Gastroesophageal sphincter (tissue), 4 donors: ENCODE data around the gene COL4A2. TPM values are rescaled to one million over a fixed set of nuclear protein-coding genes. Genes with fewer than 3 reads are reported as not detected.

Experiments
- ATAC-seq: fragments of 150-250 bp; one replicate; pipeline ENCODE4 v1.9.1; 2016; ENCODE audit warnings: mild to moderate bottlenecking, moderate library complexity
- H3K27ac ChIP-seq, 4 donors: fragments of 200-600 bp; sonication (generic) in 3 of 4; 1 replicate in 3 of 4; 2 replicates in 1 of 4; pipeline ENCODE4 v1.5.1; 2016 to 2019
- H3K27me3 ChIP-seq: fragments of 200-600 bp; sonication (generic); one replicate; pipeline ENCODE4 v1.5.1; 2019
- H3K36me3 ChIP-seq, 2 donors: fragments of 200-600 bp; sonication (generic); one replicate each; pipeline ENCODE4 v1.5.1; 2019; ENCODE audit warnings: control low read depth in 1 of 2
- H3K4me1 ChIP-seq, 3 donors: fragments of 200-600 bp; sonication (generic); 1 replicate in 2 of 3; 2 replicates in 1 of 3; pipeline ENCODE4 v1.5.1; 2016 to 2019; ENCODE audit warnings: control low read depth in 2 of 3
- H3K4me3 ChIP-seq, 2 donors: fragments of 200-600 bp; sonication (generic); one replicate each; pipeline ENCODE4 v1.5.1; 2019; ENCODE audit warnings: mild to moderate bottlenecking in 1 of 2, moderate library complexity in 1 of 2
- H3K9me3 ChIP-seq, 3 donors: fragments of 200-600 bp; sonication (generic); one replicate each; pipeline ENCODE4 v1.5.1; 2017 to 2019; ENCODE audit warnings: control low read depth in 2 of 3
- CTCF ChIP-seq, 4 experiments: fragments of 200-600 bp in 2 of 4; fragments of 450-650 bp in 2 of 4; sonication (generic) in 1 of 4; IDR thresholded peaks; one replicate each; pipeline ENCODE4 v1.5.1; 2017 to 2019; ENCODE audit warnings: antibody characterized with exemption in 4 of 4, mild to moderate bottlenecking in 2 of 4, moderate library complexity in 2 of 4
- EP300 ChIP-seq: sonication (generic); formaldehyde crosslinking; IDR thresholded peaks from one replicate; pipeline ENCODE4 v1.6.1; 2017; ENCODE audit warnings: antibody characterized with exemption, mild to moderate bottlenecking
- POLR2A ChIP-seq, 2 donors: fragments of 450-650 bp; IDR thresholded peaks; one replicate each; pipeline ENCODE4 v1.6.1; 2017; ENCODE audit warnings: antibody characterized with exemption in 2 of 2, mild to moderate bottlenecking in 2 of 2, moderate library complexity in 1 of 2
- POLR2AphosphoS5 ChIP-seq: sonication (generic); formaldehyde crosslinking; IDR thresholded peaks from one replicate; pipeline ENCODE4 v1.6.1; 2017; ENCODE audit warnings: antibody characterized with exemption
- WGBS, 2 donors: methylation state at CpG; one replicate each; pipeline ENCODE4 v1.1.5; 2018; ENCODE audit warnings: low coverage in 1 of 2; 5-methylcytosine and 5-hydroxymethylcytosine counted together
- total RNA-seq, 4 donors: library from RNA; depleted of rRNA; stranded (reverse); fragments of >200 nt; gene quantifications; one replicate each; pipeline ENCODE4 v1.1.0, GENCODE V29; 2016

The COL4A2 gene
- total RNA-seq, 4 donors from 2014 or later, result 478 to 945 (median 543) TPM

GRCh38 chr13:110323172-110323891 lies 16.2 kb downstream of the COL4A2 start:
- 42% methylated on average over 4 of the region's 8 CpGs; no CpG with 5 or more reads in 1 of the 2 donors for WGBS, 2 donors
- ATAC-seq, result no peak
- peaks cover 5 to 100% (median 61%) of the 10 kb centered on the region in 3 donors for H3K4me1 ChIP-seq

GRCh38 chr13:110324026-110324749 lies 17.1 kb downstream of the COL4A2 start:
- no peaks in the 10 kb centered on the region for H3K27me3 ChIP-seq
- H3K9me3 ChIP-seq, result no peaks in the 10 kb centered on the region
- peak overlapping the region; percentile 26 to 99 (median 89) for H3K27ac ChIP-seq
- WGBS, 2 donors, result 74 to 79% methylated on average over 4 of the region's 10 CpGs
- ATAC-seq, result no peak
- no peak overlapping the region for H3K4me3 ChIP-seq
- no peaks in the 10 kb centered on the region for H3K36me3 ChIP-seq
- TF ChIP-seq CTCF (IDR thresholded peaks at IDR 0.05) (no peak), EP300 (no peak), POLR2A (IDR thresholded peaks at IDR 0.05) (no peak), POLR2AphosphoS5 (no peak)
- peaks cover 5 to 100% (median 61%) of the 10 kb centered on the region in 3 donors for H3K4me1 ChIP-seq

More at GRCh38 chr13:110323172-110323891, 16.2 kb downstream of the COL4A2 start:
- H3K4me3 ChIP-seq, result no peak overlapping the region
- no peaks in the 10 kb centered on the region for H3K27me3 ChIP-seq
- peak overlapping the region in 3 of 4 donors; percentile 84 to 99 (median 94) for H3K27ac ChIP-seq
- no peak for TF ChIP-seq EP300
- TF ChIP-seq CTCF (IDR thresholded peaks at IDR 0.05), result peak in 3 of 4 experiments; percentile 18 to 28 (median 19)
- peak; percentile 39 for TF ChIP-seq POLR2AphosphoS5
- no peak for TF ChIP-seq POLR2A (IDR thresholded peaks at IDR 0.05)
- H3K36me3 ChIP-seq, result no peaks in the 10 kb centered on the region
- no peaks in the 10 kb centered on the region for H3K9me3 ChIP-seq

- Histone ChIP-seq H3K36me3 (no peaks in the 10 kb centered on the region), H3K27ac (peak overlapping the region; percentile 84 to 99 (median 96)), H3K27me3 (no peaks in the 10 kb centered on the region), H3K4me3 (no peak overlapping the region), H3K9me3 (no peaks in the 10 kb centered on the region), H3K4me1 (peaks cover 8 to 100% (median 49%) of the 10 kb centered on the region in 3 donors)
- TF ChIP-seq POLR2A (IDR thresholded peaks at IDR 0.05) (no peak), EP300 (no peak), CTCF (IDR thresholded peaks at IDR 0.05) (no peak), POLR2AphosphoS5 (no peak)
- ATAC-seq, result no peak
- WGBS, 2 donors, result 57 to 73% methylated on average over 3 to 5 of the region's 12 CpGs
Observed at GRCh38 chr13:110326263-110326904, 19.3 kb downstream of the COL4A2 start.

- H3K4me1 ChIP-seq, result peaks cover 11 to 100% (median 45%) of the 10 kb centered on the region in 3 donors
- no peaks in the 10 kb centered on the region for H3K27me3 ChIP-seq
- no peaks in the 10 kb centered on the region for H3K36me3 ChIP-seq
- peak overlapping the region; percentile 84 to 99 (median 96) for H3K27ac ChIP-seq
- H3K4me3 ChIP-seq, result no peak overlapping the region
- ATAC-seq, result no peak
- 42% methylated on average over 4 to 7 of the region's 7 CpGs for WGBS, 2 donors
- no peak for TF ChIP-seq POLR2A (IDR thresholded peaks at IDR 0.05)
- TF ChIP-seq POLR2AphosphoS5, result no peak
- TF ChIP-seq EP300, result no peak
- no peak for TF ChIP-seq CTCF (IDR thresholded peaks at IDR 0.05)
- no peaks in the 10 kb centered on the region for H3K9me3 ChIP-seq
Observed at GRCh38 chr13:110327051-110327721, 20.1 kb downstream of the COL4A2 start.
